Left ventricle myocardium inferior (tissue), 1 donor: ENCODE data around the gene TLR3. TPM values are rescaled to one million over a fixed set of nuclear protein-coding genes. Genes with fewer than 3 reads are reported as not detected.
A peak's percentile ranks its signal among the peaks of the same experiment; 100 is the strongest.

Source experiments
- DNase-seq: peaks from one replicate; pipeline ENCODE4 v3.0.0-alpha.2; 2020
- H3K27ac ChIP-seq: fragments of 200-600 bp; replicated peaks from 2 replicates; pipeline ENCODE4 v1.8.0; 2021
- H3K27me3 ChIP-seq: fragments of 200-600 bp; 2 replicates; pipeline ENCODE4 v1.8.0; 2021; ENCODE audit warnings: low read depth
- H3K36me3 ChIP-seq: fragments of 200-600 bp; 2 replicates; pipeline ENCODE4 v1.8.0; 2021
- H3K4me1 ChIP-seq: fragments of 200-600 bp; 2 replicates; pipeline ENCODE4 v1.8.0; 2021
- H3K4me3 ChIP-seq: fragments of 200-600 bp; 2 replicates; pipeline ENCODE4 v1.8.0; 2021; ENCODE audit warnings: mild to moderate bottlenecking, moderate library complexity
- H3K9me3 ChIP-seq: fragments of 200-600 bp; replicated peaks from 2 replicates; pipeline ENCODE4 v1.8.0; 2021
- intact Hi-C: fragments of 100-400 bp; cut with micrococcal nuclease; formaldehyde crosslinking; loops from one replicate; pipeline ENCODE4 v1.11.0; 2022
- total RNA-seq: library from RNA; stranded (reverse); fragmentation: NEBNext Ultra II Directional; extraction: Animal tissue kit (Norgen Biotek cat#: 25700); gene quantifications from one replicate; pipeline ENCODE4 v1.2.1, GENCODE V29; 2021
- TF ChIP-seq, protein P1 (sequence below): fragments of 200-600 bp; IDR thresholded peaks from 2 replicates; pipeline ENCODE4 v1.8.0; 2021; ENCODE audit warnings: antibody characterized with exemption, mild to moderate bottlenecking, borderline replicate concordance
- donor health status: DM: no; HTN: yes; CAD: no; lungs with severe emphysema.

TLR3 gene
- total RNA-seq, 1 donor from 2014 or later, result 4.9 TPM

DNA sequence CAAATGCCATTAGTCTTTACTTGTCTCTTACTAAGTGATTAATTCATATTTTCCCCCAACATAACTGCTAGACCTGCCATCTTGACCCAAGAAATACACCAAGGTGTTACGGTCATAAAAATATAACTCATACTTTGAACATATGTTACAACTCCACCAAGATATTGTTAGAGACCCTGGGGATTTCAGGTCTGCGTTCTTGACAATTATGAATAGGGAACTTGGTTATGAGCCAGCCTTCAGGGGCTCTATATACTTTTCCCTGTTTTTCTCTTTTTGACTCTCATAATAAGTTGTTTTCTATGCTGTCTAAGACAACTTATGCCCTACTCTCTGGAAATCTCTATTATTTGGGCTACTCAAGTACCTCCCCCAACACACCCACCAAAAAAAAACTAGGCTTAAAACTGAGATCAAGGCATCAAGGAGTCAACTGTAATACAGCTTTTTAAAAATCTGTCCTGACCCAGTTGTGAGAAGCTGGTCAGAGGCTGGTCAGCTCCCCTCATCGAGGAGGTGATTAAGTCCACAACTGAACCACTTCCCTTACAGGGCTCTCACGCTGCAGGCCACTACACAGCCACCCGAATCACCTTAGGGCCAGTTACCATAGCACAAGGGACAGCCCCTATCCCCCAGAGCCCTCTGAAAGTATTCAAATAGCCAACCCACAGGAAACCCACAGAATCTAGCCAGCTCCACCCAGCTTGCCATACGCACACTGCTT lies 10.5 kb upstream of the TLR3 start:
- no peak for DNase-seq
- Histone ChIP-seq H3K4me3 (no peak overlapping the region), H3K36me3 (no peaks in the 10 kb centered on the region), H3K27me3 (no peaks in the 10 kb centered on the region), H3K9me3 (no peaks in the 10 kb centered on the region), H3K4me1 (no peaks in the 10 kb centered on the region), H3K27ac (no peak overlapping the region)
- intact Hi-C loops, result no loop called here
- TF ChIP-seq, protein P1, sequence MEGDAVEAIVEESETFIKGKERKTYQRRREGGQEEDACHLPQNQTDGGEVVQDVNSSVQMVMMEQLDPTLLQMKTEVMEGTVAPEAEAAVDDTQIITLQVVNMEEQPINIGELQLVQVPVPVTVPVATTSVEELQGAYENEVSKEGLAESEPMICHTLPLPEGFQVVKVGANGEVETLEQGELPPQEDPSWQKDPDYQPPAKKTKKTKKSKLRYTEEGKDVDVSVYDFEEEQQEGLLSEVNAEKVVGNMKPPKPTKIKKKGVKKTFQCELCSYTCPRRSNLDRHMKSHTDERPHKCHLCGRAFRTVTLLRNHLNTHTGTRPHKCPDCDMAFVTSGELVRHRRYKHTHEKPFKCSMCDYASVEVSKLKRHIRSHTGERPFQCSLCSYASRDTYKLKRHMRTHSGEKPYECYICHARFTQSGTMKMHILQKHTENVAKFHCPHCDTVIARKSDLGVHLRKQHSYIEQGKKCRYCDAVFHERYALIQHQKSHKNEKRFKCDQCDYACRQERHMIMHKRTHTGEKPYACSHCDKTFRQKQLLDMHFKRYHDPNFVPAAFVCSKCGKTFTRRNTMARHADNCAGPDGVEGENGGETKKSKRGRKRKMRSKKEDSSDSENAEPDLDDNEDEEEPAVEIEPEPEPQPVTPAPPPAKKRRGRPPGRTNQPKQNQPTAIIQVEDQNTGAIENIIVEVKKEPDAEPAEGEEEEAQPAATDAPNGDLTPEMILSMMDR, result no peak

DNA sequence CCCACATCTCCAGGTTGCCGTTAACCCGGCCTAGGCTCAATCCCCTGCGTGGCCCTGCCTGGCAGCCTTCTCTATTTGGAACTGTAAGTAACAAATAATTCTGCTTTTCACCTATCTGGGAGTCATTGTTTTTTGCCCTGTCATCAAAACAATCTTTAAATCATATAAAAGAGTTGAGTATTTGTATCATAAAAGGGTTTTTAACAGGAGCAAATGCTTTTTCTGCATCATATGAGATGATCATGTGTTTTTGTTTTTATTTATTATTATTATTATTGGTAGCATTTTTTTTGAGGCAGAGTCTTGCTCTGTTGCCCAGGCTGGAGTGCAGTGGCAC lies 10.0 kb upstream of the TLR3 start:
- H3K4me1 ChIP-seq, result no peaks in the 10 kb centered on the region
- H3K9me3 ChIP-seq, result no peaks in the 10 kb centered on the region
- no peaks in the 10 kb centered on the region for H3K36me3 ChIP-seq
- no peak overlapping the region for H3K4me3 ChIP-seq
- TF ChIP-seq, protein P1, result no peak
- intact Hi-C loops, result no loop called here
- H3K27ac ChIP-seq, result no peak overlapping the region
- DNase-seq, result no peak
- no peaks in the 10 kb centered on the region for H3K27me3 ChIP-seq

DNA sequence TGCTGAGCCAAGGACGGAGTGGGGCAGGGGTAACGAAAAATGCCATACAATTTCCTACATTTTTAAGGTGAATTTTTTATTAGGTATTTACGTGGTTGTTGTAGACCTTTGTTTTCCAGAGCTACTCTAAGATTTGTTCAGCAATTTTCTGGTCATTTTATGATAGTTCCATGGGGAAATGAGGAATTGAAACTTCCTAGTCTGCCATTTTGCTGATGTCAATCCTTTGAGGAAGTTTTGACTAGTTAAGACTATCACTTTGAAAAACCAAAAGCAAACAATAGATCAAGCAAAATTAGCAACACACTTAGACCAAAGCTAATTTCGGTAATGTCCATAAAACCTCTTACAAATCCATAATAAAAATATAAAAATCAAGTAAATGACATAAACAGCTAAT lies 7.0 kb upstream of the TLR3 start:
- no peaks in the 10 kb centered on the region for H3K27me3 ChIP-seq
- H3K36me3 ChIP-seq, result no peaks in the 10 kb centered on the region
- H3K27ac ChIP-seq, result no peak overlapping the region
- H3K4me1 ChIP-seq, result no peaks in the 10 kb centered on the region
- no peak overlapping the region for H3K4me3 ChIP-seq
- intact Hi-C loops, result no loop called here
- TF ChIP-seq, protein P1, result no peak
- DNase-seq, result no peak
- no peaks in the 10 kb centered on the region for H3K9me3 ChIP-seq

DNA sequence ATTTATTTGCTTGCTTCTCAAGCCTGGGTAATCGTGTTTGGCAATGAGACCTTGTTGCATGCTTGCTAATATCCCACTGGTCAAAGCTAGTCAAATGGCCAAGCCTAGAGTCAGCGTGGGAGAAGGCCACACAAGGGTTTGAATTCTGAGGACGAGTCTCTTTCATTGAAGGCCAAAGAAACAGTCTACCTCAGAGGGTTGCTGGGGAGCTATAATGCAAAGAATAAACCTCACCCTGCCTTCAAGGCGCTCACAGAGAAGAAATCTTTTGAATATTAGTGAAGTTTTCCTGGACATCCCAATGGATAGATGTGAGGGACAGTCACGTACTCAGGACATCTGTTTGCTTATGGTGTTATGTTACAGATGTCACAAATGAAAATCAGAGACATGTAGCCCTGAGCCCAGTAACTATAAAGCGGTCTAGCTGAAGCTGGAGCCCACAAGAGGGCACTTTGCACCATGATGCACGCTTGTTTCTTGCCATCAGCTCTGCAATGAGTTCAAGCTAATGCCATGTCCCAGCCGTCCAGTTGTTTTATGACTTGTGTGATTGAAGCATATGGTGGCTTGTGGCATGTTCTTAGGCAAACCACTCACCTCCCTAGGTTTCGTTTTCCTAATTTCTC lies 1.1 kb upstream of the TLR3 start:
- TF ChIP-seq, protein P1, result peak; percentile 66
- Histone ChIP-seq H3K4me3 (peak overlapping the region; percentile 69), H3K36me3 (no peaks in the 10 kb centered on the region), H3K4me1 (peaks cover 26% of the 10 kb centered on the region), H3K27ac (peak overlapping the region; percentile 58), H3K9me3 (no peaks in the 10 kb centered on the region), H3K27me3 (no peaks in the 10 kb centered on the region)
- intact Hi-C loops, result no loop called here
- DNase-seq, result peak; percentile 41

DNA sequence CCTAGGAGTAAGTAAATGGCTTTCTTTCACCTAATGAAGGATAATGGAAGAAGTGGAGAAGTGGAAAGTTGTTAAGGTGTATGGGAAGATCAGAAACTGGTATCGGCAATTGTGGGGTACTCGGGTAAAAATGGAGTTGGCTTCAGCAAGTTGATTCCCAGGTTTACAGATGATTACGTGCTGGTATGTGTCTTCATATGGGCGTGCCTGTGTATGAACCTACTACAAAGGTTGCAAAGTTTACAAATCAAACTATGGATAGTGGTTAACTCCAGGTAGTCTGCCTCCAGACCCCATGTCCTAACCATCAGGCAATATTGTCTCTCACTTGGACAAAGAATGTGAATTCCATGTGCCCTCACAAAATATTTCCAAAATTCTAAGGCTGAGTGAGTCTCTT lies 773 bp downstream of the TLR3 start:
- intact Hi-C loops, result no loop called here
- DNase-seq, result no peak
- Histone ChIP-seq H3K36me3 (no peaks in the 10 kb centered on the region), H3K27ac (no peak overlapping the region), H3K27me3 (no peaks in the 10 kb centered on the region), H3K4me1 (peaks cover 26% of the 10 kb centered on the region), H3K4me3 (peak overlapping the region; percentile 69), H3K9me3 (no peaks in the 10 kb centered on the region)
- TF ChIP-seq, protein P1, result no peak
